Astrocyte (in vitro differentiated cells and primary cell): ENCODE results near the gene MAN1B1.

Experiments used
- CTCF ChIP-seq: IDR thresholded peaks from 2 replicates; pipeline ENCODE4 v1.5.1; 2011; ENCODE audit warnings: low read depth, mild to moderate bottlenecking, inconsistent platforms, low read length, moderate library complexity; ENCODE audit not compliant: insufficient read depth
- EZH2 ChIP-seq: IDR thresholded peaks from 2 replicates; pipeline ENCODE4 v1.6.1; 2012; ENCODE audit warnings: mild to moderate bottlenecking, low read length, inconsistent platforms; ENCODE audit not compliant: insufficient read depth

GRCh38 chr9:137110147-137110910 is 23.5 kb downstream of the MAN1B1 start:
- TF ChIP-seq EZH2: no peak
- no peak for TF ChIP-seq CTCF
